ENCODE results near the gene ZNF813. TPM values are rescaled to one million over a fixed set of nuclear protein-coding genes. Genes with fewer than 3 reads are reported as not detected.
"Not testable (repeated sequence)": the region's sequence is repeated elsewhere in the genome, so short reads cannot be mapped to it uniquely, and the experiment has no call there.

ZNF813 gene
- total RNA-seq, 5 donors from 2014 or later (not counting 1 experiment from before 2014, with no cell fraction given) = 4.4 to 7.6 (median 6.6) TPM

- H3K9me3 Mint-ChIP-seq = peaks cover 6 to 45% (median 37%) of the 10 kb centered on the region in 3 donors
- ATAC-seq (replicated peaks in 1 of 4); H3K4me3 Mint-ChIP-seq; H3K27me3 Mint-ChIP-seq; H3K9me3 ChIP-seq; H3K27me3 ChIP-seq (replicated peaks in 1 of 2; ENCODE audit: control insufficient read depth in 2 of 2, extremely low read depth in 1 of 2, insufficient read depth in 2 of 2, low read length in 1 of 2); H3K4me3 ChIP-seq (ENCODE audit: control insufficient read depth in 1 of 2, extremely low read depth in 1 of 2, low read length in 1 of 2); DNase-seq; H3K27ac ChIP-seq (ENCODE audit: low read length); H3K4me1 ChIP-seq (ENCODE audit: control insufficient read depth in 1 of 2, extremely low read depth in 1 of 2, insufficient read depth in 2 of 2, low read length in 2 of 2); POLR2A ChIA-PET; H3K27ac Mint-ChIP-seq; CTCF ChIA-PET: not testable (repeated sequence)
- H3K36me3 Mint-ChIP-seq = peaks cover 90% of the 10 kb centered on the region
- WGBS (ENCODE audit: insufficient coverage) = no CpG with 5 or more reads among the region's 1 CpG
- peaks cover 15 to 21% of the 10 kb centered on the region in 2 donors for H3K36me3 ChIP-seq (ENCODE audit: control insufficient read depth in 2 of 2, extremely low read depth in 1 of 2, insufficient read depth in 1 of 2, low read length in 1 of 2)
- peaks cover 3 to 19% (median 13%) of the 10 kb centered on the region in 3 donors for H3K4me1 Mint-ChIP-seq
Measured at GRCh38 chr19:53474832-53475231, 7.3 kb downstream of the ZNF813 start.

- H3K27me3 ChIP-seq (replicated peaks in 1 of 2; ENCODE audit: control insufficient read depth in 2 of 2, extremely low read depth in 1 of 2, insufficient read depth in 2 of 2, low read length in 1 of 2); H3K27ac Mint-ChIP-seq; H3K27ac ChIP-seq (ENCODE audit: low read length); H3K4me3 Mint-ChIP-seq; H3K9me3 ChIP-seq; DNase-seq; H3K4me3 ChIP-seq (ENCODE audit: control insufficient read depth in 1 of 2, extremely low read depth in 1 of 2, low read length in 1 of 2); CTCF ChIA-PET; H3K4me1 ChIP-seq (ENCODE audit: control insufficient read depth in 1 of 2, extremely low read depth in 1 of 2, insufficient read depth in 2 of 2, low read length in 2 of 2); ATAC-seq (replicated peaks in 1 of 4); POLR2A ChIA-PET; H3K27me3 Mint-ChIP-seq: not testable (repeated sequence)
- H3K36me3 ChIP-seq (ENCODE audit: control insufficient read depth in 2 of 2, extremely low read depth in 1 of 2, insufficient read depth in 1 of 2, low read length in 1 of 2) = peaks cover 15 to 21% of the 10 kb centered on the region in 2 donors
- Mint-ChIP-seq H3K36me3 (peaks cover 91% of the 10 kb centered on the region), H3K9me3 (peaks cover 6 to 51% (median 37%) of the 10 kb centered on the region in 3 donors), H3K4me1 (peaks cover 0 to 14% (median 11%) of the 10 kb centered on the region in 3 donors)
- WGBS (ENCODE audit: insufficient coverage) = 89% methylated on average over 5 of the region's 6 CpGs
Measured at GRCh38 chr19:53475470-53475869, 7.9 kb downstream of the ZNF813 start.

GRCh38 chr19:53483751-53484150, 16.2 kb downstream of the ZNF813 start:
- H3K4me3 ChIP-seq (ENCODE audit: control insufficient read depth in 1 of 2, extremely low read depth in 1 of 2, low read length in 1 of 2); H3K4me3 Mint-ChIP-seq; H3K27me3 Mint-ChIP-seq; H3K27me3 ChIP-seq (replicated peaks in 1 of 2; ENCODE audit: control insufficient read depth in 2 of 2, extremely low read depth in 1 of 2, insufficient read depth in 2 of 2, low read length in 1 of 2); H3K4me1 ChIP-seq (ENCODE audit: control insufficient read depth in 1 of 2, extremely low read depth in 1 of 2, insufficient read depth in 2 of 2, low read length in 2 of 2); POLR2A ChIA-PET; H3K4me1 Mint-ChIP-seq; DNase-seq; CTCF ChIA-PET; ATAC-seq (replicated peaks in 1 of 4); H3K27ac ChIP-seq (ENCODE audit: low read length); H3K27ac Mint-ChIP-seq; H3K9me3 ChIP-seq: not testable (repeated sequence)
- no CpG with 5 or more reads among the region's 2 CpGs for WGBS (ENCODE audit: insufficient coverage)
- Mint-ChIP-seq H3K9me3 (peaks cover 8 to 52% (median 39%) of the 10 kb centered on the region in 3 donors), H3K36me3 (peaks cover 90% of the 10 kb centered on the region)
- peaks cover 23 to 39% of the 10 kb centered on the region in 2 donors for H3K36me3 ChIP-seq (ENCODE audit: control insufficient read depth in 2 of 2, extremely low read depth in 1 of 2, insufficient read depth in 1 of 2, low read length in 1 of 2)

DNA sequence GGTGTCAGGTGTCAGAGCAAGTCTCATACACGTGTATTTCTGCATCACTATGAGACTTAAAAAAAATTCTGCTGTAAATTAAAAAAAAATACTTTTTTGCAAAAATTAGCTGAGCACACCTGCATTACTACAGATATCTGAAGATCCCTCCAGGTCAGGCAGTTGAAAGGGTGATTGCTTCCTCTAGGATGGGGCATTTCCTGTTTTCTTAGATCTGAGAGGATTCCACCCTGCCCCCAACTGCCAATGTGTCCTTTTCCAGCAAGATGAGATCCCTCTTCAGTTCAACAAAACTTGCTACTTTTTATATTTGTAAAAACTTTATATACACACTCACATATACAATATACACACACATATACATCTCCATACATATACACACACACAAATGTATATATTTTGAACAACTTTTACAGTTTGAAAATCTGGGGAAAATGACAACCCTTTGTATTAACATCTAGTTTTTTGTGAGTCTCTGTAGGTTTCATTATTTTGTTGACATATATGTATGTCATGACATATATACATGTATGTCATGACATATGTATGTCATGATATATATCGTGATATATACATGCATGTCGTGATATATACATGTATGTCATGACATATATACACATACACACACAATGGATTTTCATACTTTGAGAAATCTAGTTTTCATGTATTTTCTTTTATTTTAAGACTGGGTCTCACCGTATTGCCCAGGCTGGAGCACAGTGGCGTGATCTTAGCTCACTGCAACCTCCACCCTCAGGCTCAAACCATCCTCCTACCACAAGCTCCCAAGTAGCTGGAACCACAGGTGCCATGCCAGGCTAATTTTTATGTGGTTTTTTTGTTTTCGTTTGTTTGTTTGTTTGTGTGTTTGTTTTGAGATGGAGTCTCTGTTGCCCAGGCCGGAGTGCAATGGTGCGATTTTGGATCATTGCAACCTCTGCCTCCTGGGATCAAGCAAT, 17.8 kb downstream of the ZNF813 start:
- ATAC-seq (replicated peaks in 1 of 4) (no peak), DNase-seq (no peak)
- ChIA-PET POLR2A (no interaction called here), CTCF (no interaction called here)
- 97% methylated on average over 3 of the region's 8 CpGs for WGBS (ENCODE audit: insufficient coverage)
- no peaks in the 10 kb centered on the region for H3K27me3 Mint-ChIP-seq
- no peak overlapping the region for H3K4me3 Mint-ChIP-seq
- H3K27ac Mint-ChIP-seq = no peak overlapping the region
- H3K9me3 Mint-ChIP-seq = peaks cover 5 to 42% (median 42%) of the 10 kb centered on the region in 3 donors
- H3K4me1 Mint-ChIP-seq = no peaks in the 10 kb centered on the region
- H3K36me3 Mint-ChIP-seq = peaks cover 84% of the 10 kb centered on the region
- Histone ChIP-seq H3K9me3 (peaks cover 9% of the 10 kb centered on the region), H3K4me3 (ENCODE audit: control insufficient read depth in 1 of 2, extremely low read depth in 1 of 2, low read length in 1 of 2) (peak overlapping the region in 1 of 2 donors; percentile 10), H3K27ac (ENCODE audit: low read length) (no peak overlapping the region), H3K27me3 (replicated peaks in 1 of 2; ENCODE audit: control insufficient read depth in 2 of 2, extremely low read depth in 1 of 2, insufficient read depth in 2 of 2, low read length in 1 of 2) (no peaks in the 10 kb centered on the region), H3K4me1 (ENCODE audit: control insufficient read depth in 1 of 2, extremely low read depth in 1 of 2, insufficient read depth in 2 of 2, low read length in 2 of 2) (no peaks in the 10 kb centered on the region), H3K36me3 (ENCODE audit: control insufficient read depth in 2 of 2, extremely low read depth in 1 of 2, insufficient read depth in 1 of 2, low read length in 1 of 2) (peaks cover 28 to 46% of the 10 kb centered on the region in 2 donors)

- no peak overlapping the region for H3K27ac ChIP-seq (ENCODE audit: low read length)
- no peaks in the 10 kb centered on the region for H3K4me1 ChIP-seq (ENCODE audit: control insufficient read depth in 1 of 2, extremely low read depth in 1 of 2, insufficient read depth in 2 of 2, low read length in 2 of 2)
- ChIA-PET POLR2A (no interaction called here), CTCF (no interaction called here)
- DNase-seq (no peak), ATAC-seq (replicated peaks in 1 of 4) (no peak)
- H3K27me3 ChIP-seq (replicated peaks in 1 of 2; ENCODE audit: control insufficient read depth in 2 of 2, extremely low read depth in 1 of 2, insufficient read depth in 2 of 2, low read length in 1 of 2) = no peaks in the 10 kb centered on the region
- Mint-ChIP-seq H3K9me3 (peaks cover 24 to 57% (median 57%) of the 10 kb centered on the region in 3 donors), H3K27ac (no peak overlapping the region), H3K36me3 (peaks cover 65% of the 10 kb centered on the region), H3K4me3 (no peak overlapping the region), H3K4me1 (no peaks in the 10 kb centered on the region), H3K27me3 (no peaks in the 10 kb centered on the region)
- peaks cover 25% of the 10 kb centered on the region for H3K9me3 ChIP-seq
- no peak overlapping the region for H3K4me3 ChIP-seq (ENCODE audit: control insufficient read depth in 1 of 2, extremely low read depth in 1 of 2, low read length in 1 of 2)
- WGBS (ENCODE audit: insufficient coverage) = no CpG with 5 or more reads among the region's 5 CpGs
- H3K36me3 ChIP-seq (ENCODE audit: control insufficient read depth in 2 of 2, extremely low read depth in 1 of 2, insufficient read depth in 1 of 2, low read length in 1 of 2) = peaks cover 14 to 34% of the 10 kb centered on the region in 2 donors
Measured at GRCh38 chr19:53492153-53492552, 24.6 kb downstream of the ZNF813 start.

DNA sequence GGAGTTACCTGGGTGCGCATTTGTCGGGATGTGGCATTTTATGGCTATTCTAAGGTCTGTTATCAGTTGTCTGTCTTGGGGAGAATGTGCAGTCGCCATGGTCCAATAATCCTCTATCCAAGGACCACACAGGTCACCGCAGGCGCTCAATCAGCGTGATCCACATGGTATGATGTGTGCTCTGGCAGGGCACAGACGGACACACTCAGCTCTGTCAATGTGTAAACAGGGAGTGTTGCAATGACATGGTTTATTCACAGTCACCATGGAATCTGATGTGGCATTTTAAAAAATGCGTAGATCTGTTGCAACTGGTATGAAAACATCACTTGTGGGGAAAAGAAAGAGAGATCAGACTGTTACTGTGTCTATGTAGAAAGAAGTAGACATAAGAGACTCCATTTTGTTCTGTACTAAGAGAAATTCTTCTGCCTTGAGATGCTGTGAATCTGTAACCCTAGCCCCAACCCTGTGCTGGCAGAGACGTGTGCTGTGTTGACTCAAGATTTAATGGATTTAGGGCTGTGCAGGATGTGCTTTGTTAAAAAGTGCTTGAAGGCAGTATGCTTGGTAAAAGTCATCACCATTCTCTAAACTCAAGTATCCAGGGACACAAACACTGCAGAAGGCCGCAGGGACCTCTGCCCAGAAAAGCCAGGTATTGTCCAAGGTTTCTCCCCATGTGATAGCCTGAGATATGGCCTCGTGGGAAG, 29.9 kb downstream of the ZNF813 start:
- CTCF ChIA-PET; H3K4me3 Mint-ChIP-seq; H3K4me1 Mint-ChIP-seq; H3K9me3 ChIP-seq; H3K27me3 ChIP-seq (replicated peaks in 1 of 2; ENCODE audit: control insufficient read depth in 2 of 2, extremely low read depth in 1 of 2, insufficient read depth in 2 of 2, low read length in 1 of 2); POLR2A ChIA-PET; ATAC-seq (replicated peaks in 1 of 4); H3K4me1 ChIP-seq (ENCODE audit: control insufficient read depth in 1 of 2, extremely low read depth in 1 of 2, insufficient read depth in 2 of 2, low read length in 2 of 2); H3K36me3 ChIP-seq (ENCODE audit: control insufficient read depth in 2 of 2, extremely low read depth in 1 of 2, insufficient read depth in 1 of 2, low read length in 1 of 2); H3K27ac Mint-ChIP-seq; H3K27me3 Mint-ChIP-seq; DNase-seq; H3K4me3 ChIP-seq (ENCODE audit: control insufficient read depth in 1 of 2, extremely low read depth in 1 of 2, low read length in 1 of 2); H3K27ac ChIP-seq (ENCODE audit: low read length): not testable (repeated sequence)
- WGBS (ENCODE audit: insufficient coverage) = 100% methylated on average over 1 of the region's 11 CpGs
- H3K36me3 Mint-ChIP-seq = peaks cover 23% of the 10 kb centered on the region
- H3K9me3 Mint-ChIP-seq = peaks cover 11 to 55% (median 47%) of the 10 kb centered on the region in 3 donors

All from T-cell (primary cell).